ENCODE results near the gene KCNIP1.

GRCh38 chr5:170599756-170600155 is 95.9 kb downstream of the KCNIP1 start:
- TF ChIP-seq EZH2 (IDR thresholded peaks at IDR 0.05) (no peak), ELF1 (IDR thresholded peaks at IDR 0.05; ENCODE audit: borderline replicate concordance, low read depth) (no peak), ATF3 (IDR thresholded peaks at IDR 0.05) (no peak), EZH2phosphoT487 (IDR thresholded peaks at IDR 0.05; ENCODE audit: borderline replicate concordance) (no peak), SP1 (IDR thresholded peaks at IDR 0.05; ENCODE audit: low read depth) (no peak), CTCF (IDR thresholded peaks at IDR 0.05 in 2 of 3, conservative IDR thresholded peaks at IDR 0.05 in 1 of 3; ENCODE audit: borderline replicate concordance in 1 of 3, insufficient read depth in 1 of 3, low read depth in 2 of 3, low read length in 2 of 3) (no peak)
